GM18499 (cell line): ENCODE data around the gene MON1B.

ENCODE experiments used
- ATAC-seq: cut with Tn5 transposase; IDR thresholded peaks from one replicate; pipeline ENCODE4 v1.9.1; 2021; ENCODE audit warnings: moderate number of reproducible peaks; ENCODE audit not compliant: insufficient read depth, unreplicated experiment

Gene MON1B

GRCh38 chr16:77194295-77195231 lies 3.6 kb downstream of the MON1B start:
- no peak for ATAC-seq

DNA sequence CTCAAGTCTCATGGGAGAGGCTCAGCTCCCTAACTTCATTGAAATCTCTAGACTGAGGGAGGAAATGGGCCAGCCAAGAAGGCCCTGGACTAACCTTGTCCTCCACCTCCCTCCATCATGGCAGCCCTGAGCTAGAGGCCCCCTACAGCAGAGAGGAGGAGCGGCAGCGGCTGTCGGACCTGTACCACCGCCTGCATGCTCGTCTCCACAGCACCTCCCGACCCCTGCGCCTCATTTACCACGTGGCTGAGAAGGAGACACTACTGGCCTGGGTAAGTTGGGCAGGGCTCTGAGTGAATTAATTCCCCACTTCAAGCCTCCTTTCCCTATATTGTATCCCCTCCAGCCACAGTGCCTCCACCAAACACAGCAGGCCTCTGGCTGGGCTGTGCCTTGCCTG lies 4.4 kb downstream of the MON1B start:
- no peak for ATAC-seq

DNA sequence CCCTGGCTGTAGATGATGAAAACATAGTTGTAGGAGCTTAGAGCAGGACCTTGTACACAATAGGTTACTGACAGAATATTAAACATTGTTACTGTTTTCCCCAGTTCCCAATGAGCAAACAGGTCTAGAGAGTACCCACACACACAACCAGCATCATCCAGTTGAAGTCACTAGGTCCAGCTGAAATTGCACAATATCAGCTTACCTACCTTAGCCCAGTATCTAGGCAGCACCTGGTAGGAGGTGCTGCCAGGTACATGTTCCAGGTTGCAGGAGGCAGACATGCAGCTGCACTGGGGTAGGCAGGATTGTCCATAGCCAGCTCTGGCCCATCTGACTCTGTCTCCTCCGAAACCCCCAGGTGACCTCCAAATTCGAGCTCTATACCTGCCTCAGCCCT lies 6.8 kb downstream of the MON1B start:
- no peak for ATAC-seq

- no peak for ATAC-seq
Measured at GRCh38 chr16:77199211-77199610, 8.2 kb downstream of the MON1B start, which contains the start of gene SYCE1L. Gene SYCE1L (plus strand): TSS chr16:77199408. CDS start chr16:77199452, 44 bp downstream.

- no peak for ATAC-seq
Measured at GRCh38 chr16:77206533-77206932, 15.5 kb downstream of the MON1B start.

- ATAC-seq, result no peak
Measured at GRCh38 chr16:77207030-77207429, 16.0 kb downstream of the MON1B start.

- no peak for ATAC-seq
Measured at GRCh38 chr16:77208382-77208781, 17.4 kb downstream of the MON1B start.

- ATAC-seq, result no peak
Measured at GRCh38 chr16:77211880-77212740, 21.1 kb downstream of the MON1B start.

GRCh38 chr16:77212741-77213541 lies 22.0 kb downstream of the MON1B start:
- no peak for ATAC-seq

DNA sequence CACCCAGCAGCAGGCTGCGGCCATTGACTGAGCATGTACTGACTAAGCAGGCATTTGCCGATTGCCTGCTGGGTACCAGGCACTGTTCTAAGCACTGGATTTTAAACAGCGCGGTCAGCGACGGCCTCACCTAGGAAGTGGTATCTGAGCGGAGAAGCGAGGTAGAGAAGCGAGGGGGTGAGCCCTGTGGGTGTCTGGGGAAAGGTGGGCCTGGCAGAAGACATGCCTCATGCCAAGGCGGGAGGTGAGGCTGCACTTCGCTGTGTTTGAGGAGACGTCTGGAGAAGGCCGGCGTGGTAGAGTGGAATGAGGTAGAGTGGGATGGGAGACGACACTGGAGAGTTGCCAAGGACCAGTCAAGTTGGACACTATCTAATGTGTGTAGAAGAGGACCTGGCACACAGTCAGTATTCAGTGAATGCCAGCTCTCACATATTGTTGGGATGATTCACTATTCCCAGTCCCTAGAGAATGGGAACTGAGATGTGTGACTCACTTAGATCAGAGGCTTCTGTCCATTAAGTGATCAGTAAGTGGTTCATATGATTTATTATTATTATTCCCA lies 22.6 kb downstream of the MON1B start:
- no peak for ATAC-seq

DNA sequence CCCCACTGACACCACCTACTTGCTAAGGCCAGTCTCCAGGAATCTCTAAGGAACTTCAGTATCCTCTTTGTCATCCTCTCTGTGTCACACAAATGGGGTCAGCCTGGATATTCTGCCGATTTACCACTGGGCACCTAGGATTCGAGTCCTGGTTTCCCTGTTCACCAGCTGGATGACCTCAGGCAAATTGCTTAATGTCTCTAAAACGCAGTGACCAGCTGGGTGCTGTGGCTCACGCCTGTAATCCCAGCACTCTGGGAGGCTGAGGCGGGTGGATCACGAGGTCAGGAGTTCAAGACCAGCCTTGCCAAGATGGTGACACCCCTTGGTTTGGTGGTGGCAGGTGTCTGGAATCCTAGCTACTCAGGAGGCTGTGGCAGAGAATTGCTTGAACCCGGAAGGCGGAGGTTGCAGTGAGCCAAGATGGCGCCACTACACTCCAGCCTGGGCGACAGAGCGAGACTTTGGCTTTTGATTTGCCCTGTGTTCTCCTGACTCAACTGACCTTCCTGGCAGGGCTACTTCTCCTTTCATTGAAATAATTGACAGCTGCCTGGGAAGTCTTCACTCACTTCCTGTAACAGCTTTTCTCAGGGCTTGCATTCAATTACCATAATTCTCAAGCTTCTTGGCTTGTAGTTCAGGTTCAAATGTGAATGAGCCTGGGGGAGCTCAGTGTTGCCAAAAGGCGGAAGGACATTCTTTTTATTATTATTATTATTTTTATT lies 23.6 kb downstream of the MON1B start:
- ATAC-seq, result no peak

- ATAC-seq, result no peak
Measured at GRCh38 chr16:77219437-77219836, 28.4 kb downstream of the MON1B start.

DNA sequence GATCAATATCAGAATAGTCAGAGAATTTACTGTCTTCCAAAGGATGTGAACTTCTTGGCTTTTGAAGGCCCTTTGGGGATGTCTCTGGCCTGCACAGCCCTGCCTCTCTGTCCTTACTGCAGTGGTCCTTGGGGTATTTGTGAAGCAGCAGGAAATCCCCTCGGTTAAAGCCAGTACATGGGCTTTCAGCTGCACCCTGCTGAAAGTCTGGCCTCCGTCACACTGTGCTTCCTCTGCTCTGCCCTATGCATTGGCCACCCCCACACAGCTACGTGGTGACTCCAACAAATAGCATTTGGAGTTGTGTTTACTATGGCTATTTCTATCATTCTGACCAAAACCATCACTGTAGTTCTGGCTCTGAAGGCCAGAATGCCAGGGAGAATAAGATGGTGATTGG lies 29.4 kb downstream of the MON1B start:
- ATAC-seq, result no peak

DNA sequence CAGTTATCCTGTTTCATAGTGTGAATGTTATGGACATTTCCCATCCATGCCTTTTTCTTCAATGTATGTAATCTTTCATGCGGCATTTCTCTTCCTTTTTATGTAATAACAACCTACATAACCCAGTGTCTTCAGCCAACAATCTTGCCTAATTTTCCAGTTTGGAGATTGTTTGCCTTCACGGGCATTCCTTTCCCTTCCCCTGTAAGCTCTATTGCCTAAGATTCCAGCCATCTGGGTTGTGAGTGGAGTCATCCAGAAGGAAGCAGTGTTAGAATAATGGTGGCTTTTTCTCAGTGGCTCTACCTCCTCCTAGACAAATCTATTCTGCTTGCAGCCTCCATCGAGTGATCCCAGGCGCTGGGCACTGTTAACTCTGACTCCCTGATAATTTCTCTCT lies 30.5 kb downstream of the MON1B start:
- ATAC-seq, result no peak

GRCh38 chr16:77223184-77223583 lies 32.2 kb downstream of the MON1B start:
- ATAC-seq, result no peak

- no peak for ATAC-seq
Measured at GRCh38 chr16:77225182-77225581, 34.2 kb downstream of the MON1B start.

GRCh38 chr16:77227745-77228144 lies 36.8 kb downstream of the MON1B start:
- peak; percentile 78 for ATAC-seq

GRCh38 chr16:77231047-77231446 lies 40.1 kb downstream of the MON1B start:
- ATAC-seq, result no peak

GRCh38 chr16:77233799-77234519 lies 43.0 kb downstream of the MON1B start:
- ATAC-seq, result no peak
